Stimulated activated CD8-positive, alpha-beta memory T cell treated with anti-CD3 and anti-CD28 coated beads, Interleukin-7, amount 100 ng/mL, for 1 hour (primary cell): ENCODE results near the gene ADAMTS2.
"Not testable (repeated sequence)": the region's sequence is repeated elsewhere in the genome, so short reads cannot be mapped to it uniquely, and the experiment has no call there.

Experiments
- DNase-seq, 2 donors: peaks; one replicate each; pipeline ENCODE4 v3.0.0-alpha.2; 2020; ENCODE audit warnings: low read depth in 2 of 2

The ADAMTS2 gene

GRCh38 chr5:179325296-179326031, 19.8 kb downstream of the ADAMTS2 start:
- DNase-seq = no peak

- DNase-seq = no peak
Observed at GRCh38 chr5:179324760-179325295, 20.4 kb downstream of the ADAMTS2 start.

- not testable (repeated sequence) for DNase-seq
Observed at GRCh38 chr5:179324316-179324715, 20.9 kb downstream of the ADAMTS2 start.

- no peak for DNase-seq
Observed at GRCh38 chr5:179323026-179323870, 22.0 kb downstream of the ADAMTS2 start.

- DNase-seq = no peak
Observed at GRCh38 chr5:179322071-179323025, 22.9 kb downstream of the ADAMTS2 start.

- no peak for DNase-seq
Observed at GRCh38 chr5:179321206-179321987, 23.9 kb downstream of the ADAMTS2 start.

- no peak for DNase-seq
Observed at GRCh38 chr5:179319741-179320281, 25.4 kb downstream of the ADAMTS2 start.

GRCh38 chr5:179319123-179319522, 26.1 kb downstream of the ADAMTS2 start:
- DNase-seq = no peak

- DNase-seq = no peak
Observed at GRCh38 chr5:179318221-179318955, 26.9 kb downstream of the ADAMTS2 start.

GRCh38 chr5:179317411-179318220, 27.6 kb downstream of the ADAMTS2 start:
- DNase-seq = no peak

- no peak for DNase-seq
Observed at GRCh38 chr5:179316982-179317381, 28.3 kb downstream of the ADAMTS2 start.

- no peak for DNase-seq
Observed at GRCh38 chr5:179316111-179316551, 29.1 kb downstream of the ADAMTS2 start.

- DNase-seq = no peak
Observed at GRCh38 chr5:179315356-179315890, 29.8 kb downstream of the ADAMTS2 start.

GRCh38 chr5:179314606-179315355, 30.5 kb downstream of the ADAMTS2 start:
- no peak for DNase-seq

GRCh38 chr5:179313849-179314521, 31.3 kb downstream of the ADAMTS2 start:
- DNase-seq = no peak

GRCh38 chr5:179312557-179313235, 32.6 kb downstream of the ADAMTS2 start:
- no peak for DNase-seq

- no peak for DNase-seq
Observed at GRCh38 chr5:179311581-179311980, 33.7 kb downstream of the ADAMTS2 start.
